SIG-M5 treated with dmso at 0.1 percent for 504 hours (cell line): ENCODE results near the gene SHE.

ENCODE experiments used
- DNase-seq: peaks from one replicate; lab custom pipeline; 2025; ENCODE audit not compliant: unreplicated experiment; lab: John Stamatoyannopoulos, UW

SHE gene

DNA sequence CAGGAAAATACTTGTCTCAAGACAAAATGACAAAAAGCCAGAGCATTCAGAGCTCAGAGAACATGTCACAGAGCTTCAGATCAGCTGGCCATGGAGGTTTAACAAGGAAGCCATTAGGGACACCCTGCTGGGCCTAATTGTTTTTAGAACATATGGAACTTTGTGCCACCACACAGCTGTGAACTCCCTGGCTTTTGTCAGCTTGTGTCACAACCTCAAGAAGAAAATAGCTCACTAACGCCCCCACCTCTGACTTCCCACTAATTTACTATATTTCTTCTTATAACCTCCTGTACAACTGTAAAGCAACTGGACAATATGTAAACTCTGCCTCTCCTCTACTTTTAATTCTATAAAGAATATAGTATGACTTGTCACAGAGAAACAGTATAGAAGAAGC is 21.2 kb downstream of the SHE start:
- peak; percentile 68 for DNase-seq

DNA sequence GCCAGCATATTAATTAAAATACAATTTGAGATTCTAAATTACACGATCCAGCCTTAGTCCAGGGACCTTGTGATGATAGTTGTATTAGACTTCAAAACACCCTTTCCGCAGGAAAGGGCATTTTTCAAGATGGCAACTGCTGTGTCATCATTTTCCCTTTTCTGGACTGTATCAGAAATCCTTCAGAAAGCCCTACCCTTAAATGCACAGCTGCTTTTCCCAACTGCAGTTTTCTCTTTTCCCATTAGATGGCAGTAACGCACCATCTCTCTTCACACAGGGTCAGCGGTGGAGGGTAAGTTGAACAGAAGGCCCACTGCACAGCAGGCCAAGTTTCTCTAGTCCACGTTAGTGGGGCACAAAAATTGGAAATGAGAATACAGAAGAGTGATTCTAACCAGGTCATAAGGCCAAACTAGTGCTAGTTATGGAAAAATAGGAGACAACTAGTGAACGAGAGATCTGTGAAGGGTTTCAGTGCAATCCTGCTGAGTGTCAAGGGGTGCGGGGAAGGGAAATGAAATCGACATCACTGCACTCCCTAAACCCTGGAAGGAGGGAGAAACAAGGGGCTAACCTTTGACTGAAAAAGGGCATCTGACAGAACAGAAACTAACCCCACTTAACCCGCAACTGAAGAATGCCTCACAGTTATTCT is 22.3 kb downstream of the SHE start:
- DNase-seq: peak; percentile 87

DNA sequence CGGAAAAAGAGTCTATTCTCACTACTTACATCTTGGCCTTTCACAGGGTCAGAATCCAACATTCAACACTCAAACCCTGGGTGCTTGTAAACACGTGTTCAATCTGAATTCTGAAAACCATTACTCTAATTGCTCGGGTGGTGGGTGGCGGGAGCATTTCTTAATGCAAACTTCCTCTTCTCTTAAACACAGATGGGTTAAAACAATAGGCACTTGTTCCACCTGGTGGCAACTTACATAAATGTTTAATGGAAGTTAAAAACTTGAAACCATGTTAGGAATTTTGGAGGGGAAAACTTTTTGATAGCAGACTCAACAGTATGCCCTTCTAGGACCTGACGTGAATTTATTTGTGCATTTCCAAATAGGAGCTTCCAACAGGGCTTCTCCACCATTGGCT is 23.6 kb downstream of the SHE start:
- peak; percentile 89 for DNase-seq

DNA sequence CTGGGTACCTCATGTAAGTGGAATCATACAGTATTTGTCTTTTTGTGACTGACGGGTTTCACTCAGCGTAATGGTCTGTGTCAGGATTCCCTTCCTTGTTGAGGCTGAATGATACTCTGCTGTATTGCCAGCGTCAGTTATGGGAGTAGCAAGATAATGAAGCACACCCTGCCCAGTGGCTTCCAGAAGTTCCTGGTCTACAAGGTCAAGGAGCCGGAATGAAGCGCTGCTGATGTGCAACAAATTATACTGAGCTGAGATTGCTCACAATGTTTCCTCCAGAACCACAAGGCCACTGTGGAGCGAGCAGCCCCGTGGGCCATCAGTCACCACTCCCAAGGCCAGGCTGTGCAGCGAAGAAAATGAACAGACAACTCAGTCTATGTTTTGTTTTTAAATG is 24.2 kb downstream of the SHE start:
- DNase-seq: no peak

DNA sequence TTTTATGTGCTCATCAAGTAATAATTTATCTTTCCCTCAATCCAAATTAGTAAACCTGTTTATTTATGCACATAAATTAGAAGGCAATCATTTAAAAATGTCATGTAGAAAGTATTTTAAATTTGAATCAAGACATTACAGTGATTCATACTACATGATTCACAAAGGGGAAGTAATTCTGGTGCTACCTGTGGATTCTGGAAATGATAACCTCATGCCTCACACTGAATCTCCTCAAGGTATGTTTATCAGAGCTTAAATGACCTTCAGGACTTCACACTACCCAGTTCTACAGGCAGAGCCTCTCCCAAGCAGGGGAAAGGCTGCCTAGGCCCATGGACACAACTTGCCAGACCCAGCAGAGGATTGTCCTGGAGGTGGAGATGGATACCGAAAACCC is 25.4 kb downstream of the SHE start:
- DNase-seq: no peak

DNA sequence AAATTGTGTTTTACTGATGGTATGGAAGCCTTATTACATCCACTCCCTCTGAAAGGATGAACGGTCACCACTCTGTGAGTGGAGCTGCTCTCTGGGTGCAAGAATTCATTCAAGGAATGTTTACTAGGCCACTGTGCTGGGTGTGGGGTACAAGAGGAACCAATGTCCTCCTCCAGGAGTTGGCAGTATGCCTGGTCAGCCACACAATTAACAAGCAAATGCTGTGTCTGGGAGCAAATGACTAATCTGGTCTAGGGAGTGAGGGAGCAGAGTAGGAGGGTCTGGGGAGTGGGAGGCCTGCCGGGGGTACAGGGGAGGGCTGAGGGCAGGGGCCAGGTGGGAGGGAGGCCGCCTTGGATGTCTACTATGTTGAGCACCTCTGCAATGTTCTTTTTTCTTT is 27.4 kb downstream of the SHE start:
- no peak for DNase-seq

DNA sequence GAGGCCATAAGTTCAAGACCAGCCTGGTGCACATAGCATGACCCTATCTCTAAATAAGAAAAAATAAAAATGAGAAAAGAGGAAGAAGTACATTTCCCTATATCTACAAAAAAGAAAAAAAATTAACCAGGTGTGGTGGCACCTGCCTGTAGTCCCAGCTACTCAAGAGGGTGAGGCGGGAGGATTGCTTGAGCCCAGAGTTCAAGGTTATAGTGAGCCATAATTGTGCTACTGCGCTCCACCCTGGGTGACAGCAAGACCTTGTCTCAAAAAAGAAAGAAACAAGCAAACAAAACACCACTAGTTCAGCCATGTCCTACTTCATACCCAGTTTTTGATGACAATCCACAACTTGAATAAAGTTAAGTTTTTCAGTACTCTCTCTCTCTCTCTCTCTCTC is 30.9 kb downstream of the SHE start:
- no peak for DNase-seq

DNA sequence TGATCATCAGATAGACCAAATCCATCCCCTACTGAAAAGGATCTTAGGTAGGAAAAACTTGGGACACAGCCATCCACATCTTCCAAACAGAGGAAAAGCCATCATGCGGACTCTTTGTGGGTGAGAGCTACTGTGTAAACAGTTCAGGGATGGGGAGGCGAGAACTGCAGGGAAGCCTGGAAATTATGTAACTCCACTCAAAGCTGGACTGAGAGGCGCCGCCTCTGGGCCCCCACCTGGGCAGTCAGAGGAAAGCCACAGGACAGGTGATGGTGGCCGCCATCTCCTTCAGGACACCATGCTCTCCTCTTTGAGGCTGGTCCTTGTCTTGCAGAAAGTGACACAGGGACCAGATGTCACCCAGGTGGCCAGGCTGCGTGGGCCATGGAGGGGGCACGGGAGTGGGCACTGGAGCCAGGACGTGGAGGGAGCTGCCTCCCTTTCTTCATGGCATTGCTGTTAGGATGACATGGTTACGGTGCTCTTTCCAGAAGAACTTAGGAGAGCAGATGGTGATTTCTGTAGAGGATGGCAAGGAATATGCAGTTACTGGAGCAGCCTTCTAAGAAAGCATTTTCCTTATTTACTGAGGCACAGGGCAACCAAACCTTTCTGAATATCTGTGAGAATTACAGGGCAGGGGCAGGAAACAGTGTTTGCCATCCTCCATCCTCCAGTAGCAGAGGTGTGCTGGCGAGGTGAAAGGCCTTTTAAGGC is 32.2 kb downstream of the SHE start:
- no peak for DNase-seq

DNA sequence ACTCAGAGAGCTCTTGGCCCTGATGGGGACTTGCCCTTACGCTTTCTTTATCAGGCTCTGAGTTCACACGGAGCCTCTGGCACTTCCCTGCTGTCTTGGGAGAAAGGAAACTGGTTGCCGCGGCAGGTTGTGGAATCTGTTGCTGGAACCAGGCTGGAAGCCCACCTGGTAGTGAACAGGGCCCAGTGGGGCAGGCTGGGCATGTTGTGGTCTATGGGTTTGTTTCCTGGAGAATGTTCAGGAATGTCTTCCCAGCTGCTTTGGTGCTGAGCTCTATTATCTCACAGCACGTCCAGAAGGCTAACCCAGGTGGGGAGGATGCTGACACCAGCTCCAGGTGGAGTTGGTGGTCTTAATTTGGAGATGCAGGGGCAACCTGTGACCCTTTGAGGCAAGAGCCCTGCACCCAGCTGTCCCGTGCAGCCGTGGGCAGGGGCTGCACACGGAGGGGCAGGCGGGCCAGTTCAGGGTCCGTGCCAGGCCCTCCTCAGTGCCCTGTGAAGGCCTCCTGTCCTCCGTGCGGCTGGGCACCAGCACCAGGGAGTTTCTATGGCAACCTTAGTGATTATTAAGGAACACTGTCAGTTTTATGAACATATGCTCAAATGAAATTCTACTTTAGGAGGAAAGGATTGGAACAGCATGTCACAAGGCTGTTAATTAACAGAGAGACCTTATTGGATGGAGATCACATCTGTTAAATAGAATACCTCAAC is 33.5 kb downstream of the SHE start:
- DNase-seq: no peak

DNA sequence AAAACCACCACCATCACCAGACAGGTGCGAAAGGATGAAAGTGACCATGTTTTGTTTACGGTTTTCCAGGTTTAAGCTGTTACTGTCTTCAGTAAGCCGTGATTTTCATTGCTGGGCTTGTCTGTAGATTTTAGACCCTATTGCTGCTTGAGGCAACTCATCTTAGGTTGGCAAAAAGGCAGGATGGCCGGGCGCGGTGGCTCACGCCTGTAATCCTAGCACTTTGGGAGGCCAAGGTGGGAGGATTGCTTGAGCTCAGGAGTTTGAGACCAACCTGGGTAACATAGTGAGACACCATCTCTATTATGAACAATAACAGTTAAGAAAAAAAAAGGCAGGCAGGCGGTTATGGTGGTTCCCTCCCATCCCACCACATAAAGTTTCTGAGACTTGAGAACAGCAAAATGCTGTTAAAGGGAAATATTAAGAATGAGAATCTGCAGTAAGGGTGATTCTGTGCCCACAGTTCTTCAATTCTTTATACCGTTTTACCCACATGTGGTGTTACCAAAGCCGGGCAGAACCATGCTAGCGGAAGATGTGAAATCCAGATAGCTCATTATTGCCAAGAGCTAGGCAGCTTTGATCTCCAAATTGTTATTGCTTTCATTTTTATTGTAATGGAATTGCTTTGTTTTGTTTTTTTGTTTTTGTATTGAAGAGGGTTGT is 34.6 kb downstream of the SHE start:
- no peak for DNase-seq

DNA sequence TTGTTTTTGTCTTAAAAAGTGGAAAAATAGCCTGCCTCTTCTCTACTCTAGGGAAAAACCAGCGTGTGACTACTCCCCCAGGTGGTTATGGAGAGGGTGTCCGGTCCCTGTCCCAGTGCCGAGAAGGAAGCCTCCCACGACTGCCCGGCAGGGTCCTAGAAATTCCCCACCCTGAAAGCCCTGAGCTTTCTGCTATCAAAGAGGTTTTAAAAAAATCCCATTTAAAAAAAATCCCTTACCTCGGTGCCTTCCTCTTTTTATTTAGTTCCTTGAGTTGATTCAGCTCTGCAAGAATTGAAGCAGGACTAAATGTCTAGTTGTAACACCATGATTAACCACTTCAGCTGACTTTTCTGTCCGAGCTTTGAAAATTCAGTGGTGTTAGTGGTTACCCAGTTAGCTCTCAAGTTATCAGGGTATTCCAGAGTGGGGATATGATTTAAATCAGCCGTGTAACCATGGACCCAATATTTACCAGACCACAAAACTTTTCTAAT is 35.2 kb downstream of the SHE start:
- no peak for DNase-seq

DNA sequence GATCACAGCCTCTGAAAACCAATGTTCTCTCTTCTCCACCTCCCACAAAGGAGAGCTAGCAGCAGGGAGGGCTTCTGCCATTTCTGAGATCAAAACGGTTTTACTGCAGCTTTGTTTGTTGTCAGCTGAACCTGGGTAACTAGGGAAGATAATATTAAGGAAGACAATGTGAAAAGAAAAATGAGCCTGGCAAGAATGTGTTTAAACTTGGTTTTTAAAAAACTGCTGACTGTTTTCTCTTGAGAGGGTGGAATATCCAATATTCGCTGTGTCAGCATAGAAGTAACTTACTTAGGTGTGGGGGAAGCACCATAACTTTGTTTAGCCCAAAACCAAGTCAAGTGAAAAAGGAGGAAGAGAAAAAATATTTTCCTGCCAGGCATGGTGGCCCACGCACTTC is 36.0 kb downstream of the SHE start:
- no peak for DNase-seq

DNA sequence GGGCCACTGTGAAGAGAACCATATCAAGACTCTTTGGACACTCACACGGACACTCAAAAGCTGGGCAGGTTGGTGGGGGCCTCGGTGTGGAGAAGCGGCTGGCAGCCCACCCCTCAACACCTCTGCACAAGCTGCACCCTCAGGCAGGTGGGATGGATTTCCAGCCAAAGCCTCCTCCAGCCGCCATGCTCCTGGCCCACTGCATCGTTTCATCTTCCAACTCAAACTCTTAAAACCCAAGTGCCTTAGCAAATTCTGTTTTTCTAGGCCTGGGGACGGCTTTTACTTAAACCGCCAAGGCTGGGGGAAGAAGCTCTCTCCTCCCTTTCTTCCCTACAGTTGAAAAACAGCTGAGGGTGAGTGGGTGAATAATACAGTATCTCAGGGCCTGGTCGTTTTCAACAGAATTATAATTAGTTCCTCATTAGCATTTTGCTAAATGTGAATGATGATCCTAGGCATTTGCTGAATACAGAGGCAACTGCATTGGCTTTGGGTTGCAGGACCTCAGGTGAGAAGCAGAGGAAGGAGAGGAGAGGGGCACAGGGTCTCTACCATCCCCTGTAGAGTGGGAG is 36.5 kb downstream of the SHE start:
- no peak for DNase-seq

DNA sequence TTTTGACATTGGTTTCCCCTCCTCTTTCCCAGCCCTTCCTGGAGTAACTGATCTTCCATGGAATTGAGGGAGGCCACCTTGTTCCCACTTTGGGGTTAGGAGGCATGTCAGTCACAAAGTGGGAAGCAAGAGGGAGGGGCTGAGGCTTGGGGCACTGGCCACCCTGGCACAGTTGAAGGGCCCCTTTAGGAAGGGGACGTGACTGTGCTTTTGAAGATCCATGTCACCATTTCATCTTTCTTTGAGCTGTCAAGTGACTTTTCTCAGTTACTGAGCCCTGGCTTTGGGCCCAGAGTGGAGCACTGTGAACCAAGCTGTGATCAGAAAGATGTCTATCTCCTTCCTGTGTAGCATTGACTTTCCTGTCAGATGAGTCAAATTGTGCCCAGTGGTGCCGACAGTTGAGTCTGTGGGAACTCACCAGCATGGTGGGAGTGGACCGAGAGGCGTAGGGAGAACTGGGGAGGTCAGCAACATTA is 38.7 kb downstream of the SHE start:
- DNase-seq: no peak

DNA sequence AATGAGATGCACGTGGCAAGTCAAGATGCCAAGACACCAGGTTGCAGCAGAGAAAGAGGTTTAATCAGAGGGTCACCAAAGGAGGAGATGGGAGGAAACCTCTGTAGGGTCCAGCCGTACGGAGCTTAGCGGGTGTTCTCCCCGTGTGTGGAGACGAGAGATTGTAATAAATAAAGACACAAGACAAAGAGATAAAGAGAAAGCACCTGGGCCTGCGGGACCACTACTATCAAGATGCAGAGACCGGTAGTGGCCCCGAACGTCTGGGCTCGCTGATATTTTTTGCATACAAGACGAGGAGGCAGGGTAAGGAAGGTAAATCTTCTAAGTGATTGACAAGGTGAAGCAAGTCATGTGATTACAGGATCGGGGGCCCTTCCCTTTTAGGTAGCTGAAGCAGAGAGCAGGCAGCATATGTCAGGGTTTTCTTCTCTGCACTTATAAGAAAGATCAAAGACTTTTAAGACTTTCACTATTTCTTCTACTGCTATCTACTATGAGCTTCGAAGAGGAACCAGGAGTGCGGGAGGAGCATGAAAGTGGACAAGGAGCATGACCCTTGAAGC is 41.4 kb downstream of the SHE start:
- DNase-seq: no peak

DNA sequence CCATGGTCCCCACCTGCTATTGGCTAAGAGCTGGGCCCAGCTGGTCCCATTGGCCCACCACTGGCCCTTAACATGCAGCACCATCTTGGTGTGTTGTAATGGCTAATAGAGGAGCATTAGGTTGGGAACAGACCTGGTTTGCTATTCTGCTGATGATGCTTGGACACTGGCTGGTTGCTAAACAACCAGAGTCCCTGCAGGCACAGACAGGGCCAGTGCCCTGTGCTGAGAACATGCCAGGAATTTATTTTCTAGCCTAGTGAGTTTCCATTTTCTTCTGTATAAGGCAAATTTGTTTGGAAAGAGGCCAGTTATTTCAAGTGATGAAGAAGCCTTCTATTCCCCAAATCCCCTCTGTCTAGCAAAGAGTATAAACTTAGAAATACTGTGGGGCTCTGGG is 43.1 kb downstream of the SHE start:
- DNase-seq: no peak

DNA sequence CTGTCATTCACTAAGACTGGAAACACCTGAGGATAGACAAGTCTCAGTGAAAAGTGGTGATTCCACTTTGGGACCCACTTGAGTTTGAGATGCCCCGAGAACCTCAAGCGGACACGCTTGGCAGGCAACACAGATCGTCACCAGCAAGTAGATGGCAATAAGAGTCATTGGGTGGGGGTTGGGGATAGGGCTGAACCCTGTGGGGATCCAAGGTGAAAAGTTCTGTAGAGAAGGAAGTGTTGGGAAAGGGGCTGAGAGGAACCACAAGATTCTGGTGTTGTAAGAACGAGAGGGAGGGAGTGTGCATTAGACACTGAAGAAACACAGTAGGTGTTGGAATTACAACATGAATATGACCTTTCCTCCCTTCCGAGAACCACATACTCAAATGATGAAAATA is 45.6 kb downstream of the SHE start:
- peak; percentile 89 for DNase-seq

DNA sequence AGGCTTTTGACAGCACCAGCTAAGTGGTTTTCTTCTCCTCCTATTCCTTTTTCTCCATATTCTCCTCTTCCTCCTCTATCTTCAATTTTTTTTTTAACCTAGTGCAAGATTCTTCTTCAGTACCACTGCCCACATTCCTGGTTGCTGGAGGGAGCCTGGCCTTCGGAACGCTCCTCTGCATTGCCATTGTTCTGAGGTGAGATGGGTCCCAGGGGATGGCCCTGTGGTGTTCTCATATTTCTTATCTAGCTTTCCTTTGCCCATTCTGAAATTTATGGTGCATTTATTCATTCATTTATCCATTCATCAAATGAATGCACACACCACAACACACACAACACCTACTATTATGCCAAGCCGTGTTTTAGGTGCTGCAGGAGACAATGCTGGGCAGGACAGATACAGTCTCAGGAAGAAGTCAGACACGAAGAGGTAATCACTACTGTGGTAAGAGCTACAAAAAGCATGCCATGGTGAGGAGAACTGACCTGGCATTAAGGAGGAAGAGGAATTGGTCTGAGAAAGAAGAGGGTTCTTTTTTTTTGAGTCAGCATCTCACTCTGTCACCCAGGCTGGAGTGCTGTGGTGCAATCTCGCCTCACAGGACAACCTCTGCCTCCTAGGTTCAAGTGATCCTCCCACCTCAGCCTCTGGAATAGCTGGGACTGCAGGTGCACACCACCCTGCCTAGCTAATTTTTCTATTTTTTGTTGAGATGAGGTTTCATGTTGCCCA is 47.7 kb downstream of the SHE start:
- DNase-seq: no peak

DNA sequence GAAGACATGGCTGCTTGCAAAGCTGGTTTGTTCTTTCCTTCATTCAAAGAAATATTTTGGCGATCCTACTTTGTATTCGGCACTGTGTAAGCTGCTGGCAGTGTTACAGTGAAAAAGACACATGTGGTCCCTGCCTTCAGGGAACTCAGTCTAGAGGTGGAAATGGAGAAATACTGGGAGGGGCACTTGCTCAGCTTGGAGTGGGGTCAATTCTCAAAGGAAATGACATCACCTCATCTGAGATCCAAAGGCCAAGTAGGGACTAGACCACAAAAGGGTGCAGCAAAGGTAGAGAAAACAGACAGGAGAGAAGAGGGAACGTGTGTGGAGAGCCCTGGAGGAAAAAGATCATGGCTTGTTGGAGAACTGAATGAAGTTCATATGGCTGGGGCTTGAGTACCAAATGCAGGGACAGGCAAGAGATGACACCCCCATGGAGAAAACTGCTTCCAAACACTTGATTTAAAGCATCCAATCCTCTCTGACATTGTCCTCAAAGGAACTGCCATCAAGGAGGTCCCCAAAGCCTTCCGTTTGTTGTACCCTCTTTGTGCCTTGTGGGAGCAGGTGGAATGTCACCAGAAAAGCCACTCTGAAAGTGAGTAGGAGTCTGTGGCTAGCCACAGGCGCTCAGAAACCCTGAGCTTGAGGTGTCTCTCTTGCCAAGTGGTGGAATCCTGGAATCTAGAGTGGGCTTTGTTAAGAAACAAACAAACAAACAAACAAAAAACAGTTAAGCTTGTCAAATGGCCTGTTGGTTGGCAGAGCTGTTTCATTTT is 48.4 kb downstream of the SHE start:
- DNase-seq: no peak
